GM19468 (cell line): Measurements from ENCODE around the gene AKR7A2.

Experiments
- ATAC-seq: cut with Tn5 transposase; IDR thresholded peaks from one replicate; pipeline ENCODE4 v1.9.1; 2021; ENCODE audit warnings: mild to moderate bottlenecking, moderate library complexity, moderate number of reproducible peaks; ENCODE audit not compliant: unreplicated experiment; ENCODE audit errors: extremely low read depth

The AKR7A2 gene

GRCh38 chr1:19344372-19344810 is 32.4 kb upstream of the AKR7A2 start:
- ATAC-seq = no peak

DNA sequence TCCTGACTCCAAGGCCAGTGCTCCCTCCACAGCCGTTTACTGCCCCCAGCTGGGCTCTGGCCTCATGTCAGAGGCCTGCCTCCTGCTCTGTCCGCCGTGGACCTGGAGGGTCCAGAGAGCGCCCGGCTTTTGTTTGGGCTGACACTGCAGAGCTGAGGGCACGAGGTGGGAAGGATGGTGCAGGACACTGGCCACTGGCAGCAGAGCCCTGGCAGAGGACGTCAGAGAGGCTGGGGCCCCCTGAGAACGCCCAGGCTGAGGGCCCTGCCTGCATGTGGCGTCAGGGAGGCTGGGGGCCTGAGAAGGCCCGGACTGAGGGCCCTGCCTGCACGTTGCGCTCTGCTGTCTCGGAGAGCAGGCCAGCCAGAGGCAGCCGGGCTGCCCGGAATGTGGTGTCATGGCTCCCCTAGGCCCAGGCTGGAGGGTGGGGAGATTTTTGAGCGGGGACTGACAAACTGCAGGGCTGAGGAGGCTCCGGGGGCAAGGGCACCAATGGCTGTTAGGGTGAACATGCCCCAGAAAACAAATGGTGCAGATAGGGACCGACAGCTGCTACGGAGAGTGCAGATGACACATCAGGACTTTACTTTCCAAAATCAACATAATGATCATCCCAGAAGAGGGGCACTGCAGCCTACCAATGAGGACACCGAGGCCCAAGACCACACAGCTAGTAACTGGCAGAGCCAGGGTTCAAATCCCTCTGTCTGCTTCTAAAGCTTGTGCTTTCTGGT is 31.8 kb upstream of the AKR7A2 start:
- no peak for ATAC-seq

GRCh38 chr1:19342894-19343616 is 31.1 kb upstream of the AKR7A2 start:
- no peak for ATAC-seq

DNA sequence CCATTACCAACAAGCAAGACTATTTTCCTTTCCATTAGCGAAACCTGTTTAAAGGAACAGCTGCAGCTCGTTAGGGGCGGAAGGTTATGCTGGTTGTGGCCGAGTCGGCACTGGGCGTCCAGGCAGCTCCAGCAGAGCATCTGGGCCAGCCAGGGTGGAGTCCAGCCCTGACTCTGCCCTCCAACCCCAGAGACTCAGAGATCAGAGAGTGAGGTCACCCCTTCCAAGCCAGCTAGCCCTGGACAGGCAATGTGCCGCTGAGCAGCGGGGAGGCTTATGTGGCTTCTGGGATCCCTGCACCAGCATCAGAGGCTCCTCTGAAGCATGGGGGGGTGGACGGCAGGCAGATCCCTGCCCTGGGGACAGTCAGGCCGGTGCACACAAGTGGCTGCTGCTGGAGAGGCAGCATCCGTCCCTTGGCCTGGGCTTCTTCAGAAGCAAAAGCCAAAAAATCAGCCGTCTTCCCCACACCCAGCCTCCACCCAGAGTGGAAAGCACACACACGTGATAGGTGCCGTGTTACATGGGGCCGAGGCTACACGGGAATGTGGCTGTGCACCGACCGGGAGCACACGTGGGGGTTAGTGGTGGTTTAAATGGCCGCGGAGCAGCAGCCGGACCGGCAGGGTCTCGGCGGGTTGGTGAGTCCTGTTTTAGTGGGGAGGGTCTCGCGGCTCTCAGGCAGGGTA is 30.3 kb upstream of the AKR7A2 start:
- no peak for ATAC-seq

DNA sequence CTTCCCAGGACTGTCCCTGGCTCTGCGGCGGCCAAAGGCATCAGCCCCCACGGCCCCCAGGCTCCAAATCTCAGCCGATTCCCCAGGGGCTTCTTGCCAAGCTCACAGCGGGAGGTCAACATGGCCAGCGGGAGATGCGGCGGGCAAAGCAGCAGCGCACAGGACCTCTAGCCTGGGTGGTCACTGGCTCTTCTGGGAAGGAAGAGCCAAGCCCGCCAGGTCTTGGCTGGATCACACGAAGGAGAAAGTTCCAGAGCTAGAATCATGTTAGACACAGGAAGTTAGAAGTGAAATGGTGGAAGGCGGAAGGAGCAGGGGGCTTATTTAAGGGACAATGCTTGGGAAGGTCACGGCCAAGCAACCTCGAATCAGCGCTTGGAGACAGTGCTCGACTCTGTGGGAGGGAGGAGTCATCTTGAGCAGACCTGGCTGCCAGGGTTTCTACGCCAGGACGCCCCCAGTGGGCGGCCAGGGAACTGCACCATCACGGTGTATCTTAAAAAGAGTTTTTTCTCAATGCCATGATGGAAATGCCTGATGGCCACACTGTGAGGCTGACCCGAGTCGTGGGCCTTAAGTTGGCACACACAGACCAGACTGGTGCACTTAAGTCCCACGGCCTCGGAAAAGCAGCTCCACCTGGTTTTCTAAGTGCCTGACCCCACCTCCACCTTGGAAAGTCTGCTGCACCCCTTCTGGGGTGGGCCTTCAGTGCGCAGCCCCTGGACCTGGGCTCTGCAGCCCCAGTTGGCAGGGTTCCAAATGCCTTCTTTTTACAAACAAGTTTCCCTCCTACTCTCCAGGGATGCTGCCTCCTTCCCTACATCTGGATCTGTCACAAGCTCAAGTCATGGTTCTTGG is 29.5 kb upstream of the AKR7A2 start:
- no peak for ATAC-seq

- no peak for ATAC-seq
These were observed 28.5 kb upstream of the AKR7A2 start for GRCh38 chr1:19340387-19340937.

GRCh38 chr1:19339214-19339861 is 27.4 kb upstream of the AKR7A2 start:
- ATAC-seq = no peak

GRCh38 chr1:19338323-19338762 is 26.4 kb upstream of the AKR7A2 start:
- no peak for ATAC-seq

- ATAC-seq = no peak
These were observed 25.3 kb upstream of the AKR7A2 start for GRCh38 chr1:19337289-19337688.

- ATAC-seq = no peak
These were observed 24.6 kb upstream of the AKR7A2 start for GRCh38 chr1:19336543-19336942.

DNA sequence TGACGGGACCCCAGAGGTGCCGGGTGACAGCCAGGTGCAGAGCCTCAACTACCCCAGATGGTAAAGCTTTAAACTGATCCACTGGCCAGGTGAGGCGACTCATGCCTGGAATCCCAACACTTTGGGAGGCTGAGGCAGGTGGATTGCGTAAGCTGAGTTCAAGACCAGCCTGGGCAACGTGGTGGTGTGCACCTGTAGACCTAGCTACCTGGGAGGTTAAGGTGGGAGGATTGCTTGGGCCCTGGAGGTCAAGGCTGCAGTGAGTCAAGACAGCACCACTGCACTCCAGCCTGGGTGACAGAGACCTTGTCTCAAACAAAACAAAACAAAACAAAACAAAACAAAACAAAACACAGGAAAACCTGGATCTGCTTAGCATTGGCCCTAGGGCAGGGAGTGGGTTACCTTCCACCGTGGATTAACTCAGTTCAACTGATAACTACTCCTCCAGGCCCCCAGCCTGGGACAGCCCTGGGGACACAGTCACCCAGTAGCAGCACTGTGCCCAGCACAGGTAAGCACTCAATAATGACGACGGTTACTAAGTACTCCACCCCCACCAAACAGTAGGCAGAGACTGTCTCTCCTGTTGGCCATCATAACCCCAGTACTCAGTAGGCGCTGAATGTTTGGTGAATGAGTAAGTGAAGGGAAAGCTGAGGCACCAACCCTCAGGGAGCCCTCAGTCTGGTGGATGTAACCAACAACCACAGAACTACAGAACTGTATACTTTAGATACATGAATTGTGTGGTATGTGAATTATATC is 21.8 kb upstream of the AKR7A2 start:
- ATAC-seq = no peak

DNA sequence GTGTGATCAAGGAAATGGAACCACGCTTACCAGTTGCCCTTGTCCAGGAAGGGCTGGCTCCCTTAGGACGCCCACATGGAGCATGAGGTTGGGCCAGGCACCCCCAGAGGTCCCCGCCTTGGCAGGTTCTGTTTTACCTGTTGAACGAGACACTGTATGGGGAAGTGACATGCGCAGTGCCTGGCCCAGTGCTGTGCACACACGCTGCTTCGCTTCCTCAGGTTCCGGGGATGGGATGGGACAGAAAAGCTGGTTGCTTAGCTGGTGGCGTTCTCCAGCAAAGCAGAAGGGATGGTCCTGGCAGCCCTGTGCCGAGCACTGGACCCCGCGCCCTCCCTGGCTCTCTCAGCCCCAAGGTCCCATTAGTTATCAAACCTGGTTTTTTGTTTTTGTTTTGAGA is 20.9 kb upstream of the AKR7A2 start:
- ATAC-seq = no peak

GRCh38 chr1:19331262-19331878 is 19.4 kb upstream of the AKR7A2 start:
- ATAC-seq = no peak

DNA sequence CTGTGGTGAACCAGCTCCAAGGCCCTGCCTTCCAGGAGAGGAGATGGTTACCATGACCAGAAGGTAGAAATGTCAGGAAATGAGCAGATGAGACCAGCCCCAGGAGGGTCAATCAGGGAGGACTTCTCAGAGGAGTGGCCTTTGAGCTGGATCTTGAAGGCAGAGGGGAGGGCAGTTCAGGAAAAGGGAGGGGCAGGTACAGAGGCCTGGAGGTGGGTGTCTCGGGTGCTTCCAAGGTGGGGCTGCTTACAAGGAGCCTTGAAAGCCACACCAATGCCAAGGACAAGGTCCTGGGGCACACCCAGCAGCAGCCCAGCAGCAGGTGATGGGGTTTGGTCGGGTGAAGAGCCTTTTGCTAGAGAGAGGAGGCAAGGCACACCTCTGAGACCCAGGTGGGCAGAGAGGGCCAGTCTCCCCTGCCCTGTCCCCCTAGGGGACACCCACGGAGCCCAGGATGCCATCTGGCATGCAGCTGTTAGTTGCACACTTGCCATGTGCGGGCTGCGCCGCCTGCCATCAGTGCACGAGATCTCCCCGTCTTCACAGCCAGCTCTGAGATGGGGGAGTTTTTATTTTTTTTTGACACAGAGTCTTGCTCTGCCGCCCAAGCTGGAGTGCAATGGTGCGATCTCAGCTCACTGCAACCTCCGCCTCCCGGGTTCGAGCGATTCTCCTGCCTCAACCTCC is 18.6 kb upstream of the AKR7A2 start:
- no peak for ATAC-seq

DNA sequence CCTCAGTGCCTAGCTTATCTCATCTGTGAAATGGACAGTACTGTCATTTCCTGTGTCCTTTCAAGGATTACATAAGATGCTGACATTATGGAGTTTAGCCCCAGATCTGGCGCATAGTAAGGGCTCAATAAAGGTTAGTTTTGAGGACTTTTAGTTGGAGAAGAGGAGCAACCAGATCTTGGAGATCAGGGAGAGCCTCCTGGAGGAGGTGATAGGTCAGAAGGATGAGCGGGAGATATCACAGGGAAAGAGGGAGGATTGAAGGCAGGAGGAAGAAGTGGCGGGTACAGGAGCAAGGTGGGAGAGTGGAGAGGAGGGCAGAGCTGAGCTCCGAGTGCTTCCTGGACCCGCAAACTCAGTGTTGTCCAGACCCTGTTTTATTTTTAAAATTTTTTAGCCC is 17.7 kb upstream of the AKR7A2 start:
- no peak for ATAC-seq

GRCh38 chr1:19329188-19329587 is 17.2 kb upstream of the AKR7A2 start:
- no peak for ATAC-seq

DNA sequence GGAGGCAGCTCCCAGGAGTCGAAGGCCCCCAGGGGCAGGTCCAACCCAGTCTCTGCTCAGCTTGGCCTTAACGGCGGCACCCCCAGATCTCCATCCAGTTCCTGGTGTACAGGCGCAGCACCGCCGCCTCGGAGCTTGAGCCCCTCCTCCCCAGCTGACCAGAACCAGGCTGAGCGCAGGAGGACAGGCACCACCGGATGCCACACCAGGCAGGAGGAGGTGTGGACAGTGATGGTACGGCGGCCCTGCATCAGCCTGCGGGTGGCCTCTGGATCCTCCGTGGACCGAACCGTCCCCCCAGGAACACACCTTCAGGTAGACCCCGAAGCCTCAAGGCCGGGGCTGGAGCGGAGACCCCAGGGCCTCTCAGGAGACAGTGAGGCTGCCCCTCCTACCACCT is 16.5 kb upstream of the AKR7A2 start:
- no peak for ATAC-seq

DNA sequence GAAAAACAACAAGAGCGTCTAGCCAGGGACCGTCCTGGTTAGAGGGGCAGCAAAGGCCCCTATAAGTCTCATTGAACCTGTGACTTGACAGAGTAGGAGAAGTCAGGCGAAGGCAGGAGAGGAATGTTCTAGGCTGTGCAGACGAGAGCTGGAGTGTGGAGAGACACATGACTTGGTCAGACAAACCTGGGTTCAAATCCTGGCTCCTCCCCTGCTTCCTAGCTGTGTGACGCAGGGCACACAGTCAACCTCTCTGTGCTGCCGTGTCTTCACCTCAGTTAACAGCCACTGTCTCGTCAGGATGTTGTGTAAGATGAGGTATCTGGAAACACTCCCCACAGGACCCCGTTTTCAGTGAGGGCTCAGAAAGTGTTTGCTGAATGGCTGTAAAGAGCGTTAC is 15.8 kb upstream of the AKR7A2 start:
- no peak for ATAC-seq
